DMS 273 (cell line): ENCODE measurements around the gene ATP8A2.

Experiments used
- DNase-seq: peaks from one replicate; lab custom pipeline; 2025; ENCODE audit not compliant: unreplicated experiment; lab: John Stamatoyannopoulos, UW

The ATP8A2 gene

DNA sequence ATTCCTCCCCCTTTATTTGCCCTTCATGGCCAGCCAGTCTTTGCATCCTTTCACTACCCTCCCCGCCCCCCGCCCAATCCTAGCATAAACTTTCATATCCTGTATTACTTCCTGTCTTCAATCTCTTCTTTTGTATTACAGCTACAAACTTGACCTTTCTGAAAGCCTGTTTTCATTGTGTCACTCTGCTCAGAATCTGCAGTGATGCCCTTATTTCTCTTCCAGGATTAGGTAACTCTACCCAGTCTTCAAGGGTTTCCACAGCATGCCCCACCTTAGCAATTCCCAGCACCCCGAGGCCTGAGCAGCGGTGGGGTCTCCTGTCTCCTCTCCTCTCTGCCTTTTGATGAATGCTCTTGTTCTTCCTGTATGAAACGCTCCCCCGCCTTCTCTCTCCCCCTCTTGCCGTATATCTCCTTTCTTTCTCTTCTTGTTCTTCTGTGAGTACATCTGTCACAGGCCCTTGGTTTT, 534.5 kb downstream of the ATP8A2 start:
- no peak for DNase-seq

DNA sequence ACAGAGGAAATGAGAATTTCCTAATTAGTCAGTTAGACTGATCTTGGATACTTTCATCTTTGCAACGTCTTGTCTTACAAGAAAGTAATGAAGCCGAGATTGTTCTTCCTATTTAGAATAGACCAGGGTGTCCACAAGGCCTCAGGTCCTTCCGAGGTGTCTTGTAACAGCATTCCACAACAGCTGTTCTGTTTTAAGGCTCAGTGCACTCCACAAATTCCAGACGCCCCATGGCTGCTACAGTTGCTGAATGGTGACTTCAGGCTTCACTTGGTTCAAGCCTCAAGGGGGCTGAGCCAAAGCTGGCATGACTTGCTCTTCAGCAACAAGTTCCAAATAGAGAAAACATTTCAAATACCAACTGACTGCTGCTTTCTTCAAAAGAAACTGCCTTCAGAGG, 536.6 kb downstream of the ATP8A2 start:
- no peak for DNase-seq

DNA sequence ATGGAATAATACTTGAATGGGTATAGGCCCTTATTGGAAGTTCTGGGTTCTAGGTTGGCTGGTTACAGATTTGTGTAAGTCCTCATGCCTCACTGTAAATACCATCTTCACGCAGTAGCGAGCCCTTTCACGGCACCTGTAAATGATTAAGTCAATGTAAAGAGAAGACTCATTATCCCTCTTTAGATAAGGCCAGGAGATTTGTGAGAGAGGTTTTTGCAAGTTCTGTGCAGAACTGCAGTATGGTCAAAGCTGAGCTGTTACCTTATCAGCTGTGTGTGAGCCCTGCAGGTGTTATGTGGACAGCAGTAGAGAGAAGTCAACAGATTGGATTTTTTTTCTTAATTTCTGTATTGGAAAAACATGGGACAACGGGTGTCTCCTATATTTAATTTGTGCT, 538.5 kb downstream of the ATP8A2 start:
- DNase-seq, result no peak

DNA sequence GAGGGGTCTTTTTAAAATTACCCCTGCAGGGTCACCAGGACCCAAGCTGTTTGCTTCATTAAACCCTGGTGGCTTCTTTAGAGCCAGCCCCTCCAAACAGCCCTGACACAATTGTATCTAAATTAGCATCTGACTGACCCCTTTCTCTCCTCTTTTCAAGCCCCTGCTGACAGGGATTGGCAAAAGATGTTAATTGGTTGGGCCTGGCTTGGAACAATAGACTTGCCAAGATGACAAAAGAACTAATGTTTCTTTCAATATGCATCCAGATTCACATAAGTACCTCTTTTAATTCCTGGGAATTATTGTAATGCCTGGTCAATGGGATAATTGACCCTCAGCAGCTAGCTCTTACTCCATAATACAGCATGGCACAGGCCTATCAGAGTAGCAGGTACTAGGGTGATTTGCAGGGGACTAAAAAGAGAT, 539.2 kb downstream of the ATP8A2 start:
- no peak for DNase-seq

DNA sequence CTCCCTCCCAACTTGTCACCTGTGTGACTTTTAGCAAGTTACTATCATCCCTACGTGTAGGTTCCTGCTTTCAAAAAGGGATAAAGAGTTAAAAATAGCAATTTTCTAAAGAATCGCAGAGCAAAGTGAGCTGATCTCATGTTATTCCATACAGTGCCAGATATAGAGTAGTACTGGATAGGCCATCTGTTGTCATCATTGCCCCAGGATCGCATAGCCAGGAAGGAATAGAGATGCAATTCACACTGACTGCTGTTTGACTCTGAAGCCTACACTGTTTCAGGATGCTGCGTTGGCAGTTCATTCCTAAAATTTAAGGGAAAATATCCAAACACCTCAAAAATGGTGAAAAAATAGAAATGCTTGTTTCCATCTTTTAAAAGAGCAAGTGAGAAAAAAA, 541.2 kb downstream of the ATP8A2 start:
- peak; percentile 29 for DNase-seq

DNA sequence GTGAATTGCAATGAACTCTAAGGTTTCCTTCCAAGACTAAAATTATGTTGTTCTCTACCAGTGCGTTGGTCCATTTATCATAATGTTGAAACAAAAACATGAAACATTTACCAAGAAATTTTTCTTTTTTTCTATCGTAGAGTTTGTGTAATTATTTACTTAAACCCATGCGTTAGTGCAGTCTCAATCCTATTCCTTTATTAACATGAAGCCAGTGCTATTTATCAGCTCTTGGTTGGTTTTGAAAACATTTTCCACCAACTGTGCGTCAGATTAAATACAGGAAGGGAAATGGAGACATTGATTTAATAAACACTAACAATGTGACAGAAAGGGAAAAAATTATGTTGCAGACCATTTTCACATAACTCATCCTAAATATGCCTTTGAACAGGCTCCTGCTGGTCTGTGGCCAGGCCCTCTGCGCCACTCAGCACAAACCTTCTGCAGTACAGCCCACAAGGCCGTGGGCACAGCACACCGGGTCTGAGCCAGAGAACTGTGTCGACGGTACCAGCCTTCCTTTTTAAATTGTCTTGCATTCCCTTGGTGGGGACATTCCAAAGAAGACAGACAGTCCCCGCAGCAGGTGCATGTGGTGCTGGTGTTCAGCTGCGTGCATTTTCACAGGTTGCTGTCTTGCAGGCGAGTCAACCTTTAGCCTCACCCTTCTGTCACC, 544.2 kb downstream of the ATP8A2 start:
- no peak for DNase-seq

DNA sequence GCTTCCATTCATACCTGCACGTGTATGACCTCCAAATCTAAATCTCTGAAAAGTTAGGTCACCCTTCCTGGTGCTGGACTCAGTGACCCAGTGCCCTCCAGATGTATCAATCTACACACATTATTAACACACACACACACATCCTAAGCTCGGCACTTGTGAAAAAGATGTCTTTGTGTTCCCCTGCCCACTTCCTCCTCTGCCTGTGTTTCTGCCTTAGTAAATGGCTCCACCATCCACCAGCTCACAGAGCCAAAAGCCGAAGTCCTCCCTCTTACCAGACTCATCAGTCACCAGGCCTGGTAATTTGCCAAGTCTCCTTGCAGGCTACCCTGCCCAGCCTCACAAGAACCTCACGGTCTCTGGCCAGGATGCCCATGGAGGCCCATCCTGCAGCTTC, 548.5 kb downstream of the ATP8A2 start:
- DNase-seq, result no peak

DNA sequence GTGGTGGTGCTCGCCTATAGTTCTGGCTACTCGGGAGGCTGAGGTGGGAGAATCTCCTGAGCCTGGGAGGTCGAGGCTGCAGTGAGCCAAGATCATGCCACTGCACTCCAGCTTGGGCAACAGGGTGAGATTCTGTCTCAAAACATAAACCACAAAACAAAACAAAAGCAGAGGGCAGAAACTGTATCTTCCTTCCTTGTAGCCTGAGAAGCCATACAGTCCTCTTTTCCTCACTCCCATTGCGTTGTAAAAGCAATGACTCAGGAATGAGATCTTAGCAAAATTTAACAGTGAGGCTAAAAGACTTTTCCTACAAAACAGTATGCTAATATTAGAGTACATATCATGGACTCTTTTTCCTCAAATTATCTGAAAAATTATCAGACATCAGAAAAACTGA, 549.2 kb downstream of the ATP8A2 start:
- no peak for DNase-seq

DNA sequence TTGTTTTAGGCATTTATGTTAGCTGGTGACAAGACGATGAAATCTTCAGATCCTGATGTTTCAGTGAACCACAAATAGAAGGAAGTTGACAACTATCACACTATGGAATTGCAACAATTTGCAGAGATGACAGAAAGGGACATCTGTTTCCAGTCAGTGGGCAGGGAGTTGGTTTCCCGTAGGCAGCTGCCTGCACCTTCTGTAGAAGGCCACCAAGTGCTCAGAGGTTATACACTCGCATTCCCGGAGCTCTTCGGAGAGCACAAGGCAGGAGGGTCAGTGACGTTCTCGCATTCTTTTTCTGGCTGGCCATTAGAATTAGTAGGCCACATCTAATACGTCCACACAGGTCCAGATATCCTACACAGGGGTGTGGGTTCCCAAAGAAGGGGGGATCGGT, 550.6 kb downstream of the ATP8A2 start:
- no peak for DNase-seq

DNA sequence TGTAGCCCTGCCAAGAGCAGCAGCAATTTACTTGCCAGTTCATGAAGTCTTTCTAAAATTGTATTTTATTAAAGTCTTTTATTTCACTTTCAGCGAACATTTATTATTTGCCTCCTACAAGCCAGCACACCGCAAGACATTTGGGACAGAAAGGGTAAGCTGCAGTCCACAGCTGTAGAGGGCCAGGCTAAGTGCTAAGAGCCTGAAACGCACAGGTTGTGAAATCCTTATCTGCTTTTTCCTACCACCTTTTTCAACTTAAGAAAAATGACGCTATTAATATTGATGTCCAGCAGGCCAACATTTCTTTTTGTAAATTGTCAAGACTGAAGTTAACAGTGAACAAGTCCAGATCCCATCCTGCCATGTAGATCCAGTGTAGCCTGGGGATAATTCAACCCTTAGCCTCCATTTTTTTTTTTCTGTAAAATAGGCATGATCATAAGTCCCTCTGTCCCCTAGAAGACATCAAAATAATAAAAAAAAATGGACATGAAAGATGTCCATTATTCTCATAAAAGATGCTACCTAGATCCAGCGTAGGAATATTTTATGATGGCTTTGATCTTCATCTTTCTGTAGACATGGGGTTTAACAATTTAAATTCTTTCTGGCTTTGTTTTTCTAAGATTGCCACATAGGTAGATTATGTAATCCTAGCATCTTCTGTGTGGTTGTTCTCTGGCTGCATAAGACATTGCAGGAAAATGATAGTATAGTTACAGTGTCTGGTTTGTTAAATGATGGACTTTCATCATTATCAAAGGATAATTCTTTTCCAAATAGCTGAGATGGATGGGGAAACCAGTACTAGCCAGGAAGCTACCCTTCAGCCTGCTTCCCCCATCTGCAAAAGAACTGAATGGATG, 551.7 kb downstream of the ATP8A2 start:
- DNase-seq, result no peak

DNA sequence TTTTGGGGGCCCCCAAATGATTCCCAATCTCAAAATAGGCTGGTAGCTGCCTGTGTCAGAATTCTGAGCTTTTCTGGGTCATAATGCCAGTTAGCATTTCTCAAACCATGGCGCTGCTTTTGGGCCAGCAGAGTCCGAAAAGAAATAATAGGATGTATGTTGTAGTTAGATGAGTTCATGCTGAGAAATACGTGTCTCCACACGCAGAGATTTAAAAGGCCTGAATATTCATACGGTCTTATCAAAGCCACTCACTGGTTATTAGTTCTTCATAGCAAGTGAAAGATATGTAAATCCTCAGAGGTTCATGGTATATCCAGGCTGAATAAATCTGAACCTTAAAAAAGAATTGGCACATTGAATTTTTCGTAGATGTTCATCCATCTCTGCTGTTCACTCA, 555.6 kb downstream of the ATP8A2 start:
- DNase-seq, result peak; percentile 47

DNA sequence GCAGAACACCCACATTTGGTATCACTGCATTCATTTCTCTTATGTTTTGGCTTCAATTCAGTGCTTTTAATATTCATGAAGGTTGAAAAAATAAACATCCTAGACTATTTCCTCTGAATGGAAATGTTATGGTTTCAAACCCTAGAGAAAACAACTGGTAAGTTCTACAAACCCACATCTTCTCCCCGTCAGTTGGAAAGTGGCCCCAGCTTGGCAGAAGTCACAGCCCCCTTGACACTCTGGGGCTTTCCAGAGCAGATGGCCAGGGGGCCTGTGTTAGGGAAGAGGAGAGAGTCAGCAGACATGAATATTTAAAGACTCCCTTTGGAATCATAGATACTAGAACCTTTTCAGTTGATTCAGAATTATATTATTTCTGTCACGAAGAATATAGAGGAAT, 556.2 kb downstream of the ATP8A2 start:
- peak; percentile 75 for DNase-seq

DNA sequence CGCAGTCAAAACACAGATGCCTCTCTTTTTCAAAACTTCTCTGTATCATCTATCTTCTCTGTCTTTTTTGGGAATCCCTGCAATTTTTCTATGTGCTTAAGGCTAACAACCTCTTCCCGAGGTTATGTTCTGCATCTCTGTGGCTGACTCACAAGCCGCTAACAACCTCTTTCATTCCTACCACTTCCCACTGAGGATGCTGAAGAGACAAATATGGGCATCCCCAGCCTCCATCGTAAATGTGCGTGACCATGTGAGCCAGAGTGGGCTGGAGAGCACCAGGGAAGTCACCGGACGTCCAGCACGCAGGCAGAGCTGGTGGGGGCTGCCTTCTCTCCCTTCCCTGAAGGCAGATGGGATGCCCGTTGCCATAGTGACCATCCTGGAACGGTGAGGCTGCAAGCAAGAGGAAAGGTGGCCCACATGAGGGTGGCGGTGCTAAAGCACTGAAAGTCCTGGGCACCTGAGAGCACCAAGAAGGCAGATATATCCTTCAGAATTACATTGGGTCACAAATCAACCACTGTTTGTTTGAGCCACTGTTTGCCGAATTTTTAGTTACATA, 557.2 kb downstream of the ATP8A2 start:
- DNase-seq, result peak; percentile 12

DNA sequence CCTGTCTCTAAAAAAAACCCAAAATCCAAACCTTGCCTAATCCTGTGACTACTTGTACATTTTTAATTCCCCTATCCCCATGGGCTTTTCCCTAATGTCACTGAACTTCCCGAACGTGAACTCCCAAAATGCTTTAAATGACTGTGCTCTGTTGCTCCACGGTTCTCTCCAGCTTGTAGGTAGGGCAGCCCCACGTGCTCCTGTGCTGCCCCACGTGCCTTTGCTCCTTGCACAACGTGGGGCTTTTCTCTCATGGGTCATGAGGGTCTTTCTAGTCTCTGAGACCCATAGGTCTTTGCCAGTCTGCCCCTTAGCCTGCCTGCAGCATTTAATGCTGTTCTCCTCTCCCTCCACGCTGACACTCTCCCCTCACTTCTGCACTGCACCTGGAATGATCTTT, 558.0 kb downstream of the ATP8A2 start:
- no peak for DNase-seq

DNA sequence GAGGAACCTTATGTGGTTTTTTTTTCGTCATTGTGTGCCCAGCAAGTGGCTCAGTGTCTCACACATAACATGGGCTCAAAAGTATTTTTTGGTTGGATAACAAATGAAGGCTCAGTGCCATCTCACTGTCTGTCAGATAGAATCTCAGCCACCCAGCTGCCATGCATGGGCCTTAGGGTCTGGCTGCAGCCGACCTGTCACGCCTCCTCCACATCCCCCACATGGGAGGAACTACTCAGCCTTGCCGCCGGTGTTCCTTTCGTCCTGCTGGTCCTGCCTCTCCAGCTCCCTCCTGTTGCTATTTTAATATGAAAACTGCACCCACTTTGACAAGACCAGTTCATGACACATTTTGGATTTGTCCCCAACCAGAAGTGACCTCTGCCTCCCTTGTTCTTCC, 558.9 kb downstream of the ATP8A2 start:
- peak; percentile 2 for DNase-seq

DNA sequence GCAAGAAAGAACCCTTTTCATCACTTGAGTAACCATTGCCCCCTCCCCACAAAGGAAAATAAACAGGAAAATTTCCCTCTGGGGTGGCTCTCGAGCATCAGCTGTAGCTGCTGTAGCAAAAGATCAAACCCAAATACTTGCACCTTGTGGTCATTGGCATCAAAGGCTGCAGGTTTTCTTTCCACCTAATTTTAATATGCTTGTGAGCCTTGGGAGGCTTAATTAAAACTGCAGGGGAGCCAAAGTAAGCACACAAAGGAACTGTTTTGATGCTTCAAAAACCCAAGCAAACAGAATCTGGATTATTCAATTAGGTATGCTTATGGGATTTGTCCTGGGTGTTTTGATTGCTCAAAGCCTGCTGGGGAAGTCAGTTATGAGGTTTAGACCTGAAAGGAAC, 560.6 kb downstream of the ATP8A2 start:
- no peak for DNase-seq

DNA sequence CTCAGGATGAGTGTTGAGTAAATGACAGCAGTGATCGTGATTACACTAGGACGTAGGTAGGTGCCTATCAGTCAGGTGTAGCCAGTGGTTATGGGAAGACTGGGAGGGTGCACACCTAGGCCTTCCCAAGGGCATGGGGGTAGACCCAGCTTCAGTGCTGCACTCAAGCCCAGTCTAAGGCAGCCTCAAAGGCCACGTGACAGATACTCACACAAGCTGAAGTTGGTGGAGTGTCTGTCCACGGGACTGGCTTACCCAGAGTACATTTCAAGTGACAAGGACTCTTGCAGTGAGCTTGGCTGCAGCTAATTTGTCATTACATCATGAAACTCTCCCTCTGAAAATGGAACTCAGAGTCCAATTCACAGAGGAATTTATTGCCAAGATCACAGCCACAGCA, 561.7 kb downstream of the ATP8A2 start:
- no peak for DNase-seq

DNA sequence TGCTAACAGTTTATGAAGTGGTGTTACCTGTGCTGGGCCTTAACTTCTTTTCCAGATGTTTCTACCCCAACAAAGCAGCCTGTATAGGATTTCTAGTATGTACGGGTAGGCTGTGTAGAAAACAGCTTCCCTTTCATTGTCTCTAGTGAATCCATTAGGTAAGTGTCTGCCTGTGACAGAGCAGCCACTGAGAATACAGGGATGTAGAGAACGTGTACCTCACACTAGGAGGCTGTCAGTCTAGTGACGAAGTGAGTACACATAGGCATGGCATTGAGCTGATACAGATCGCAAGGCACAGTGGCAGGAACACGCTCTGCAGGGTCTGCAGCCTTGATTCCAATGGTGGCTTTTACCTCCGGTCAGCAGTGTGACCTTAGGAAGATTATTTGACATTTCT, 562.4 kb downstream of the ATP8A2 start:
- DNase-seq, result no peak

DNA sequence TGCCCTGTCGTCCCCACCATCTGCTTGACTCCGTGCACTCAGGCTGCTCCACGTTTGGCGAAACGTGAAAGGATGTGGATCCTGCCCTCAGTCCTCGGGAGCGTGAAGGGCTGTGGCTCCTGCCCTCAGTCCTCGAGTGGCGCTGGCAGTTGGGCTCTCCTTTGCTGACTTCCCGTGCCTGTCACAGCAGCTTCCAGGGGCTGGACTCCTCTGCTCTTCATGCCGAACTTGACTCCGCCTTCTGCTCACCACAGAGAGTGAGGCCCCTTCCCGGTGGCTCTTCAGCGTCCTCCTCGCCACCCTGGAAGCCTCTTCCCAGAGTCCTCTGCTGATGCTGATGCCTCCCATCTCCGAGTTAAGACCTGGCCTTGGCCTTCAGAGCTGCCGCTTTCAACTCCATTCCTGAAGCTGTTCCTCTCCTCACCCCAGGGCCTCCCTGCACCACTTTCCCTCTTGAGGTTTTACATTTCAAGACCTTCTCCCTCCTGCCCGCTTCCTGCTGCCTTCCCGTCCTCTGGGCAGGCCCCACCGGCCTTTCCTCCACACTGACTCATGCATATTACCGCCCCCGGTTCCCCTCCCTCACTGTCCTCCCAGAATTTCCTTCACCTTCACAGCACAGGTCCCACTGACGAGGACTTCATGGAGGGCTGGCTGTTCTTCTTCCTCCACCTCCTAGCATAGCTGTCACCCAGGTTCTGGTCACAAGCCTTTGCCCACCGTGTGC, 568.4 kb downstream of the ATP8A2 start:
- DNase-seq, result no peak

DNA sequence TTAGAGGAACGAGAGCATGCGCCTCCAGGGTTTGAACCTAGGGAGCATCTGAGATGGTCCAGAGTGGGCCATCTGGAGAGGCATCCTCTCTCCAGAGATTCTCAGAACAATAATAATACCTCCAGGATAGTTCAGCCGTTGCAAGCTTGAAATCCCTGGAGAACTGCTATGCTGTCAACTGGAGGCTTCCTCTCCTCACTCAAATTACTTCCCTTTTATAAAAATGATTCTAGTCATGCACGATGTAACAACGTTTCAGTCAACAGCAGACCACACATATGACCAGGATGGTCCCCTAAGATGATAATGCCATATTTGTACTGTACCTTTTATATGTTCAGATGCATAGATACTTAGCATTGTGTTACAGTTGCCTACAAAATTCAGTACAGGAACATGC, 571.3 kb downstream of the ATP8A2 start:
- no peak for DNase-seq

DNA sequence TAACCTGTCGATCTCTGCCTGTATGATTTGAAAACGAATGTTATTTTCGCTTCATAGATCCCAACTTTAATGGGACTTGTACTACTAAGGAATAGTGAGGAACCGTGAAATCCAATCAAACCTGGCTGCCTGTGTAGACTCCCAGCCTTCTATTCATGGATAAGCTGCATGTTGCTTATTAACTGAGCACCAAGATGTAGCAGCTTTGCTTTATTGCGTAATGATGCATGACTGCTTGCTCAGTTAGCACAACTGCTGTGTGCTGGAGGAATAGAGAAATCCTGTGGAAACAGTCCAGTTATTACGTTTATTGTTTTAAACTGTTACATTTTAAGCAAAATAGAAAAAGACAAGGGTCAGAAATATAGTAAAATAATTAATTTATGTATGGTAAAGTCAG, 571.9 kb downstream of the ATP8A2 start:
- no peak for DNase-seq
